ENCODE results near the gene MAGOH.
"Not testable (repeated sequence)": the region's sequence is repeated elsewhere in the genome, so short reads cannot be mapped to it uniquely, and the experiment has no call there.

Gene MAGOH

GRCh38 chr1:53238197-53239155 lies at the start of gene MAGOH:
Gene MAGOH (minus strand): TSS chr1:53238518. CDS start chr1:53238448, 70 bp downstream.
- DNase-seq (ENCODE audit: low read depth) = peak; percentile 89

- DNase-seq (ENCODE audit: low read depth) = no peak
Observed at GRCh38 chr1:53286955-53287354, 48.6 kb upstream of the MAGOH start.

- no peak for DNase-seq (ENCODE audit: low read depth)
Observed at GRCh38 chr1:53285969-53286760, 47.8 kb upstream of the MAGOH start.

DNA sequence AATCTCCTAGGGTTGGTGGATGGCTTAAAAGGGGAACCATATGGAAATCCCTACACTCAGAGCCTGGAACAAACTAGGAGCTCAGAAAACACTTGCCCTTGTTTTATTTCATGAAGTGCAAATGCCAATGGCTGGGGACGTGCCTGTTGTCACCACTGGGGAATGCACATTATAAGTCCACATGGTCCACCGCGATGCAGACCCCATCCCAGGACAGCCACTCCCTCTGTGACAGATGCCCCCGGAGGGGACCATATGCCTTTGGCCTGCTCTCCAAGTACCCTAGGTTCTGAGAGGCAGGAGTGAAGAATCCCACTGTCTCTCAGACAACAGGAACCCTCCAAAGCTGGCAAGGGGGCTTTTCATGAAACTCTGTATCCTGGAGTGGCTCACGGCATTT lies 47.2 kb upstream of the MAGOH start:
- no peak for DNase-seq (ENCODE audit: low read depth)

DNA sequence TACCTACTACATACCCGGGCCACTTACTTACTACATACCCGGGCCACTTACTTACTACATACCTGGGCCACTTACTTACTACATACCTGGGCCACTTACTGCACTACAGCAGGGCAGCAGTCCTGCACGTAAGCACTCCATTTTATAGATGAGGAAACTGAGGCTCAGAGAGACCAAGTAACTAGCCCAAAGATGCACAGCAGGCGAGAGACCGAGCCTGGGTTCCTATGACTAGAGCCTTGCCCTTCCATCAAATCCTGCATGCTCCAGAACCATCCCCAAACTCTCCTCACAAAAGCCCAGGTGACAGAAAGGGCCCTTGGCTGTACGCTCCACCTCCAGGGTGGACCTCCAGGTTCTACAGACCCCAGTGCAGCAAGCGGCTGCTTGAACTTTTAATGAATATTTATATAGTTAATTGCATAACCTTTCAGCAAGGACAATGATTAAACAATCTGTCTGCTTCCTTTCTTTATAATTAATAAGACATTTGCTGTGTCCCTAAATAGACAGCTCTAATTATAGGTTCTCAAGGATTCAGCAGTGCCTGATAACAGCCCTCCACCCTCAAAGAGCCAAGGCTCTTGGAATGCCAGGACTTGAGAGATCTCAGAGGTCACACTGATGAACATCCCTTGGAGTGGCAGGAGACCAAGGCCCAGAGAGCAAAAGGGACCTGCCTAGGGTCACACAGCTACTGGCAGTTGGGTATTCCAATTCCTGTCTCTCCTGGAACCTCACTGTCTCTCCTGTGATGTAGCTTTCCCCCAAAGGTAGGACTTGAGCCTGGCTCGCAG lies 46.1 kb upstream of the MAGOH start:
- DNase-seq (ENCODE audit: low read depth) = no peak

DNA sequence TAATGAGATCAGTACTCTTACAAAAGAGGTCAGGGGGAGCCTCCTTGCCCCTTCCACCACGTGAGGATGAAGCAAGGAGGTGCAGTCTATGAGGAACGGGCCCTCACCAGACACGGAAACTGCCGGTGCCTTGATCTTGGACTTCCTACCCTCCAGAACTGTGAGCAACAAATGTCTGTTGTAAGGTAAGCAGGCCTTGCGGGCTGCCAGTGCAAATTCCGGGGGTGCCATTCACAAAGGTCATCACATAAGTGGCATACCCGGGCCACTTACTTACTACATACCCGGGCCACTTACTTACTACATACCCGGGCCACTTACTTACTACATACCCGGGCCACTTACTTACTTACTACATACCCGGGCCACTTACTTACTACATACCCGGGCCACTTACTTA lies 44.8 kb upstream of the MAGOH start:
- DNase-seq (ENCODE audit: low read depth) = not testable (repeated sequence)

- no peak for DNase-seq (ENCODE audit: low read depth)
Observed at GRCh38 chr1:53281133-53281532, 42.8 kb upstream of the MAGOH start.

- no peak for DNase-seq (ENCODE audit: low read depth)
Observed at GRCh38 chr1:53280496-53280895, 42.2 kb upstream of the MAGOH start.

DNA sequence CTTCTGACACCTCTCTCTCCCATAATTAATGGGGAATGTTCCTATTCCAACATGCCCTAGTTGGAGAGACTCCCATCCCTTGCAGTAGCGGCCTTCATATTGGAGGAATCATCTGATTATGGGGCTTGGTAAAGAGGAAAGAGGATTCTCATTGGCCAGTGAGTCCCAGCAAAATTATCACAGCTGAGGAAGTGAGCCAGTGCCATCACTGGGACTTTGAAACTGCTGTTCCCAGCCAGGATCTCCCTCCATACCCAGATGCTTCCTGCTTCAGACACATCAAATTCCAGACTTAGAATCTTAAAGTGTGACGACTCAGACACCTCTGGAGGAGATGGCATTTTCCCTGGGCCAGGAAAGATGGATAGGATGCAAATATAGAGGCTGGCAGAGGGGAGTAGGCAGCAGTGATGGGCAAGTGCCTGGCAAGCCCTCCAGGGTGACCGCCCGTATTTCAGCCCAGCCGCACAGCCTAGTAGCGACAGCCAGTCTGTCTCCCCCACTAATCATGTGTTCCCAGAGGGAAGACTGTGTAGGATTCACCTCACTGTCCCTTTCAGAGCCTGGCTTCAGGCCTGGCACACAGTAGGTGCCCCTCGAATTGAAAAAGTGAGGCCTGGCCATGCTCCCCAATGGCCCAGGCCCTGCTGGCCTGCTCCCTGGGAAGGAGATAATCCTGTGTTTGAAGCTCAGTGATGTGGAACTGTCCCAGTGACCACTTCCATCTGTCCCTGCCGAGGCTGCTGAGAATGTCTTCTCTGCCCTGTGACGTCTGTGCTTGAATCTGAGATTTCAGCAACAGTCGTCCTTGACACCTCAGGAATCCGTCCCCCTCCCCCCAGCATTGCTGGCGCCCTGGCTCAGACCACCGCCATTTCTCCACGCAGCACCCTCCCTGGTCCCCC lies 41.2 kb upstream of the MAGOH start:
- DNase-seq (ENCODE audit: low read depth) = no peak

DNA sequence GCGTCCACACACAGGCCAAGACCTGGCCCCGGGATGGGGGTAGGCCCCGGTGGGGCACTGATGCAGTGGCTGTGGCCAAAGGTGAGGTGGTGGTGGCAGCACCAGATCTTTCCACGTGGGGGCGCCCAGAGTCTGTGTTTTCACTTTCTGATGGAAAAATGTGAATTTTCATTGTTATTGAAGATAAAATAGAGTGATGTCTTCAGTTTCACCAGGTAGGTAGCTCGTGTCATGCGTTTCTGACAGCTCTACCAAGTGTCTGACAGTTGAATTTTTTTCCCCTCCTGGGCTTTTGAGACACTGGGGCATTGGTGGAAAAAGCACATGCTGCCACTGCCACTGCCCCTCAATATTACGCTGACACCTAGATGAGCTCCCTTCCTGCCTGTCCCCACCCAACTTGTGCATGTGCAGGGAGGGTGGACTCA lies 40.0 kb upstream of the MAGOH start:
- peak; percentile 56 for DNase-seq (ENCODE audit: low read depth)

GRCh38 chr1:53277326-53277725 lies 39.0 kb upstream of the MAGOH start:
- no peak for DNase-seq (ENCODE audit: low read depth)

DNA sequence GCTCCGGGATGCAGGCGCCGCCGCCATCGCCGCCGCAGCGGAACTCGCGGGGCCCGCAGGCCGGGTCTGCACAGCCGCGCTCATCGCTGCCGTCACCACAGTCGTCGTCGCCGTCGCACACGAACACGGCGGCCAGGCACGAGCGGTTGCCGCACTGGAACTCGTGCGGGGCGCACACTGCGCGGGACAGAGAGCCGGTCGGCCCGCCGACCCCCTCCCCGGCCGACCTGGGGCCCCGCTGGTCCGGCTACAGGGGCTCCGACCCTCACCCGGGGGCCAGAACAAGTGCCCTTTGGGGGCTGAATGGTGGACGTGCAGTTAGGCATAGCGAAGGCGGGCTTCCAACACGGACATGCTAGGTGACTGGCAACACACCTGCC lies 38.6 kb upstream of the MAGOH start:
- no peak for DNase-seq (ENCODE audit: low read depth)

- DNase-seq (ENCODE audit: low read depth) = no peak
Observed at GRCh38 chr1:53276153-53276901, 38.0 kb upstream of the MAGOH start.

- no peak for DNase-seq (ENCODE audit: low read depth)
Observed at GRCh38 chr1:53275566-53275965, 37.2 kb upstream of the MAGOH start.

- DNase-seq (ENCODE audit: low read depth) = no peak
Observed at GRCh38 chr1:53274541-53275185, 36.3 kb upstream of the MAGOH start.

GRCh38 chr1:53274026-53274425 lies 35.7 kb upstream of the MAGOH start:
- no peak for DNase-seq (ENCODE audit: low read depth)

DNA sequence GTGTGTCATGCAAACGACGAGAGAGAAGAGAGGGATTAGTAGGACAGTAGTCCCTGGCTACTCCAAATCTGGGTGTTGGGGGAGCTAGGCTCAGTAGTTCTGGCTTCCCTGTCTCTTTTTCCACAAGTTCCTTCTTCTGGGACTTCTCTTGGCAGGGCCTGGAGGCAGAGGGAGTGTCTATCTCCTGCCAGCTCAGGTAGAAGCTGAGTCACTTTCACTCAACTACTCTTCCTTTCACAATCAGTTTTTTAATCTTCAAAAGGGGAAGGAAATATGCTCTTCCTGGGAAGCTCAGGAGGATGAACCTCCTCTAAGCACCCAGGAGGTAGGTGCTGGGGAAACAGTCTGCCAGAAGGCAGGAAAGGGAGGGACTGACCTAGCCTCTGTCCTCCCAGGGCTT lies 35.2 kb upstream of the MAGOH start:
- DNase-seq (ENCODE audit: low read depth) = no peak

DNA sequence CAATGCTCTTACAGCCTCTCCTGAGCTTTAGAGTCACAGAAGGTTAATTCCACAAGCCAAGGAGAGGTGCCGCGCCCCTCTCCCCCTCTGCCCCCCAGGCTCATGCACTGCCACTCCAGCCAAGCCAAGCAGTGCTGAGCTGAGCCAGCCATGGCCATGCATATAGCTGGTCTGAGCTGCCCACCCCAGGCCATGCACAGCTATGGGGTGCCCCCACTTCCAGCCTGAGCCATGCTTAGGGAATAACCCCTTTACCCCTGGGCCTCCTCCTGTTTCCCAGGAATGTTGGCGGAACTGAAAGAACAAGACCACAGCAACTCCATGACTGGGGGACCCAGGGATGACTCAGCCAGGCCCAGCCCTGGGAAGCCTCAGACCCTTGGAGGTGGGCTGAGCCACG lies 34.0 kb upstream of the MAGOH start:
- no peak for DNase-seq (ENCODE audit: low read depth)

GRCh38 chr1:53271446-53272090 lies 33.2 kb upstream of the MAGOH start:
- no peak for DNase-seq (ENCODE audit: low read depth)

All from stimulated activated CD4-positive, alpha-beta T cell treated with anti-CD3 and anti-CD28 coated beads, Interleukin-2, amount 100 ng/mL, for 4 hours (primary cell).